HCT116 (cell line): ENCODE results near the gene LTB4R2. TPM values are rescaled to one million over a fixed set of nuclear protein-coding genes. Genes with fewer than 3 reads are reported as not detected.

Experiments
- ATAC-seq: fragments of 200-7000 bp; cut with Tn5 transposase; 2 replicates; pipeline ENCODE4 v1.9.1; 2020; ENCODE audit warnings: mild to moderate bottlenecking, moderate library complexity
- BruUV-seq: library from RNA; stranded (reverse); fragments of 400-500 nt; replicated peaks from 2 replicates; lab custom pipeline; 2021; lab: Mats Ljungman, UMichigan
- CTCF ChIA-PET: fragments of 300-600 bp; sonication (Branson Sonifier 250); formaldehyde crosslinking; loops from one replicate; lab custom pipeline; 2021; ENCODE audit warnings: antibody characterized with exemption; lab: Charles Lee
- POLR2A ChIA-PET: fragments of 300-600, 350-600 bp; sonication (Branson Sonifier 250); formaldehyde crosslinking; loops from one replicate; lab custom pipeline; 2021; ENCODE audit warnings: antibody characterized with exemption; lab: Charles Lee
- RAD21 ChIA-PET, 2 experiments: fragments of 300-600 bp; sonication (Branson Sonifier 250); formaldehyde crosslinking; loops; one replicate each; lab custom pipeline; 2023; ENCODE audit warnings: low total read pairs in 2 of 2; ENCODE audit not compliant: uncharacterized antibody in 2 of 2, unreplicated experiment in 2 of 2, low non-redundant PET in 1 of 2; lab: Charles Lee
- DNase-seq: peaks from one replicate; pipeline ENCODE4 v3.0.0-alpha.2; 2010; ENCODE audit warnings: low read depth, low spot score
- H2AFZ ChIP-seq: fragments of 200-600 bp; shearing (Covaris generic), sonication (generic); 2 replicates; pipeline ENCODE4 v1.6.1; 2017; ENCODE audit warnings: low read depth, mixed run types, mixed read lengths, antibody characterized with exemption, low read length; ENCODE audit not compliant: poor library complexity, severe bottlenecking
- H3K27ac ChIP-seq: 2 replicates; pipeline ENCODE4 v1.5.1; 2012; ENCODE audit warnings: low read depth, low read length
- H3K27me3 ChIP-seq: fragments of 200-600 bp; sonication (generic); 2 replicates; pipeline ENCODE4 v1.6.1; 2016; ENCODE audit warnings: mixed run types, low read length, mixed read lengths; ENCODE audit not compliant: insufficient read depth
- H3K36me3 ChIP-seq, 2 experiments: fragments of 200-500 bp in 1 of 2; fragments of 200-600 bp in 1 of 2; sonication (Bioruptor generic) in 1 of 2; sonication (generic) in 1 of 2; 2 replicates each; pipeline versions ENCODE4 v1.5.1 to v1.6.1; 2014 to 2016; ENCODE audit warnings: low read length in 2 of 2, inconsistent platforms in 1 of 2, mixed read lengths in 1 of 2, mixed run types in 1 of 2; ENCODE audit not compliant: insufficient read depth in 2 of 2, control insufficient read depth in 1 of 2
- H3K4me1 ChIP-seq, 2 experiments: fragments of 200-600 bp in 1 of 2; sonication (generic) in 1 of 2; 2 replicates each; pipeline versions ENCODE4 v1.5.1 to v1.6.1; 2012 to 2017; ENCODE audit warnings: low read length in 2 of 2, inconsistent platforms in 1 of 2, mild to moderate bottlenecking in 1 of 2, mixed read lengths in 1 of 2, mixed run types in 1 of 2, moderate library complexity in 1 of 2; ENCODE audit not compliant: insufficient read depth in 2 of 2, control insufficient read depth in 1 of 2
- H3K4me2 ChIP-seq: fragments of 200-600 bp; sonication (generic); 2 replicates; pipeline ENCODE4 v1.6.1; 2017; ENCODE audit warnings: mixed run types, low read length, mixed read lengths
- H3K4me3 ChIP-seq, 2 experiments: fragments of 200-600 bp in 1 of 2; sonication (generic) in 1 of 2; replicated peaks in 1 of 2; 2 replicates each; pipeline ENCODE4 v1.5.1; 2011 to 2016; ENCODE audit warnings: low read length in 2 of 2, control low read depth in 1 of 2, low read depth in 1 of 2, mild to moderate bottlenecking in 1 of 2, mixed read lengths in 1 of 2, mixed run types in 1 of 2
- H3K79me2 ChIP-seq: fragments of 200-600 bp; sonication (generic); 2 replicates; pipeline ENCODE4 v1.6.1; 2017; ENCODE audit warnings: mild to moderate bottlenecking, mixed run types, low read length, moderate library complexity, mixed read lengths; ENCODE audit not compliant: insufficient read depth
- H3K9ac ChIP-seq: fragments of 200-600 bp; sonication (generic); 2 replicates; pipeline ENCODE4 v1.6.1; 2016; ENCODE audit warnings: low read length, mixed read lengths
- H3K9me2 ChIP-seq: fragments of 200-600 bp; sonication (generic), shearing (Covaris generic); 2 replicates; pipeline ENCODE4 v1.6.1; 2017; ENCODE audit warnings: mixed run types, mild to moderate bottlenecking, moderate library complexity; ENCODE audit not compliant: insufficient read depth
- H3K9me3 ChIP-seq, 2 experiments: fragments of 200-500 bp in 1 of 2; fragments of 200-600 bp in 1 of 2; sonication (Bioruptor generic) in 1 of 2; sonication (generic) in 1 of 2; 2 replicates each; pipeline ENCODE4 v1.6.1; 2014 to 2017; ENCODE audit warnings: low read length in 2 of 2, mixed read lengths in 2 of 2, inconsistent platforms in 1 of 2, low read depth in 1 of 2, mild to moderate bottlenecking in 1 of 2, mixed run types in 1 of 2, moderate library complexity in 1 of 2; ENCODE audit not compliant: control insufficient read depth in 1 of 2, insufficient read depth in 1 of 2
- H4K20me1 ChIP-seq: fragments of 200-600 bp; sonication (generic), shearing (Covaris generic); 2 replicates; pipeline ENCODE4 v1.6.1; 2017; ENCODE audit warnings: mixed run types, mild to moderate bottlenecking, moderate library complexity; ENCODE audit not compliant: insufficient read depth
- CBX3 ChIP-seq: IDR thresholded peaks from 2 replicates; pipeline ENCODE4 v1.6.1; 2012; ENCODE audit warnings: low read depth
- CTCF ChIP-seq, 3 experiments: fragments of 200-600 bp in 1 of 3; sonication (generic) in 1 of 3; IDR thresholded peaks in 2 of 3; conservative IDR thresholded peaks in 1 of 3; 2 replicates each; pipeline ENCODE4 v1.5.1; 2012 to 2017; ENCODE audit warnings: low read depth in 2 of 3, low read length in 2 of 3, antibody characterized with exemption in 1 of 3, borderline replicate concordance in 1 of 3, control low read depth in 1 of 3, mild to moderate bottlenecking in 1 of 3, mixed read lengths in 1 of 3, mixed run types in 1 of 3, moderate library complexity in 1 of 3; ENCODE audit not compliant: insufficient read depth in 1 of 3
- EGR1 ChIP-seq: IDR thresholded peaks from 2 replicates; pipeline ENCODE4 v1.6.1; 2012; ENCODE audit warnings: low read depth
- ELF1 ChIP-seq: IDR thresholded peaks from 2 replicates; pipeline ENCODE4 v1.6.1; 2012; ENCODE audit warnings: low read depth, borderline replicate concordance
- EZH2phosphoT487 ChIP-seq: fragments of 200-600 bp; IDR thresholded peaks from 2 replicates; pipeline ENCODE4 v1.6.1; 2018; ENCODE audit warnings: antibody characterized with exemption, borderline replicate concordance
- FOSL1 ChIP-seq: IDR thresholded peaks from 2 replicates; pipeline ENCODE4 v1.6.1; 2012; ENCODE audit warnings: low read depth
- JUND ChIP-seq: IDR thresholded peaks from 2 replicates; pipeline ENCODE4 v1.6.1; 2012
- POLR2AphosphoS5 ChIP-seq: IDR thresholded peaks from 2 replicates; pipeline ENCODE4 v1.6.1; 2011; ENCODE audit warnings: mild to moderate bottlenecking, low read depth, low read length, moderate library complexity
- RAD21 ChIP-seq: IDR thresholded peaks from 2 replicates; pipeline ENCODE4 v1.6.1; 2012; ENCODE audit warnings: low read depth, mild to moderate bottlenecking
- REST ChIP-seq: IDR thresholded peaks from 2 replicates; pipeline ENCODE4 v1.6.1; 2012; ENCODE audit warnings: low read depth
- SIN3A ChIP-seq: IDR thresholded peaks from 2 replicates; pipeline ENCODE4 v1.6.1; 2012; ENCODE audit warnings: low read depth
- SP1 ChIP-seq: IDR thresholded peaks from 2 replicates; pipeline ENCODE4 v1.6.1; 2012; ENCODE audit warnings: low read depth
- SRF ChIP-seq: IDR thresholded peaks from 2 replicates; pipeline ENCODE4 v1.6.1; 2012; ENCODE audit warnings: low read depth
- TCF7L2 ChIP-seq: IDR thresholded peaks from 2 replicates; pipeline ENCODE4 v1.7.0; 2011; ENCODE audit warnings: borderline replicate concordance, inconsistent platforms; ENCODE audit not compliant: insufficient read depth, insufficient read length; ENCODE audit errors: extremely low read depth
- ZNF274 ChIP-seq: fragments of 200-500 bp; sonication (Bioruptor generic); IDR thresholded peaks from 2 replicates; pipeline ENCODE4 v1.6.1; 2014; ENCODE audit warnings: mild to moderate bottlenecking, low read depth, low read length, inconsistent platforms
- intact Hi-C: fragments of 100-400 bp; cut with micrococcal nuclease; formaldehyde crosslinking; loops from 2 replicates; pipeline ENCODE4 v1.10.0; 2022
- total RNA-seq: library from RNA; stranded (reverse); gene quantifications from one replicate; pipeline ENCODE4 v1.2.1, GENCODE V29; 2021; ENCODE audit not compliant: unreplicated experiment

LTB4R2 gene
- total RNA-seq, 1 experiment from 2014 or later: 15.4 TPM

- TF ChIP-seq CTCF (IDR thresholded peaks at IDR 0.05 in 2 of 3, conservative IDR thresholded peaks at IDR 0.05 in 1 of 3; ENCODE audit: borderline replicate concordance in 1 of 3, insufficient read depth in 1 of 3, low read depth in 2 of 3, low read length in 2 of 3) (no peak), FOSL1 (no peak), SIN3A (no peak), CBX3 (no peak), EGR1 (no peak), JUND (no peak)
Observed at GRCh38 chr14:24290746-24291145, 19.2 kb upstream of the LTB4R2 start (continued).

- RAD21 ChIA-PET: no interaction called here
- Histone ChIP-seq H3K4me2 (no peak overlapping the region), H2AFZ (no peak overlapping the region), H3K79me2 (no peaks in the 10 kb centered on the region), H3K4me1 (no peaks in the 10 kb centered on the region), H3K27ac (no peak overlapping the region), H3K9ac (no peak overlapping the region), H3K9me2 (no peaks in the 10 kb centered on the region), H3K4me3 (no peak overlapping the region), H3K9me3 (no peaks in the 10 kb centered on the region), H3K36me3 (peaks cover 17 to 23% of the 10 kb centered on the region in 2 experiments), H3K27me3 (no peaks in the 10 kb centered on the region), H4K20me1 (no peaks in the 10 kb centered on the region)
- no peak for DNase-seq
- ATAC-seq: no peak
- no TSS peak for BruUV-seq
- intact Hi-C loops: loop anchor here (10.0 kb wide), 1 partner anchor 307 kb away; the partner anchor contains the start of gene DHRS4L2
- POLR2A ChIA-PET: no interaction called here
- CTCF ChIA-PET: interaction anchor here (1.9 kb wide), 1 partner anchor 49 kb away, joined by 7 read pairs; the partner anchor contains the start of gene TINF2
- TF ChIP-seq EGR1 (no peak), RAD21 (no peak), SP1 (no peak), EZH2phosphoT487 (no peak), POLR2AphosphoS5 (no peak), ELF1 (no peak), TCF7L2 (no peak), SRF (no peak), ZNF274 (no peak), REST (no peak), SIN3A (no peak), CBX3 (no peak)
Observed at GRCh38 chr14:24291446-24292117, 18.4 kb upstream of the LTB4R2 start.
